Endodermal cell (in vitro differentiated cells): Measurements from ENCODE around the gene IKZF1. TPM values are rescaled to one million over a fixed set of nuclear protein-coding genes. Genes with fewer than 3 reads are reported as not detected.

Experiments used
- DNase-seq: peaks from one replicate; pipeline ENCODE4 v3.0.0-alpha.2; 2017
- H3K27ac ChIP-seq: 2 replicates; pipeline ENCODE4 v1.5.1; 2013; ENCODE audit warnings: mild to moderate bottlenecking, low read depth, low read length, moderate library complexity
- H3K27me3 ChIP-seq: 2 replicates; pipeline ENCODE4 v1.6.1; 2013; ENCODE audit warnings: mild to moderate bottlenecking, low read length, moderate library complexity; ENCODE audit not compliant: insufficient read depth, control insufficient read depth, poor library complexity, severe bottlenecking
- H3K36me3 ChIP-seq: 2 replicates; pipeline ENCODE4 v1.7.0; 2013; ENCODE audit warnings: mild to moderate bottlenecking, low read length, moderate library complexity; ENCODE audit not compliant: control insufficient read depth, insufficient read depth
- H3K4me1 ChIP-seq: one replicate; pipeline ENCODE4 v1.7.0; 2013; ENCODE audit warnings: low read length; ENCODE audit not compliant: control insufficient read depth, insufficient read depth
- H3K4me3 ChIP-seq: 2 replicates; pipeline ENCODE4 v1.5.1; 2013; ENCODE audit warnings: mild to moderate bottlenecking, low read length, moderate library complexity
- H3K9ac ChIP-seq: 2 replicates; pipeline ENCODE4 v1.6.1; 2013; ENCODE audit warnings: mild to moderate bottlenecking, low read length, moderate library complexity; ENCODE audit not compliant: poor library complexity, severe bottlenecking; ENCODE audit errors: extremely low read depth
- H3K9me3 ChIP-seq: 2 replicates; pipeline ENCODE4 v1.6.1; 2013; ENCODE audit warnings: mild to moderate bottlenecking, low read length, moderate library complexity; ENCODE audit not compliant: control insufficient read depth
- H3K27ac Mint-ChIP-seq: 2 replicates; pipeline ENCODE4 v1.8.0; 2020; ENCODE audit warnings: mixed read lengths
- H3K27me3 Mint-ChIP-seq: 2 replicates; pipeline ENCODE4 v1.8.0; 2021; ENCODE audit warnings: mild to moderate bottlenecking, mixed read lengths; ENCODE audit not compliant: insufficient read depth
- H3K36me3 Mint-ChIP-seq: 2 replicates; pipeline ENCODE4 v1.8.0; 2020; ENCODE audit warnings: low read depth, mixed read lengths
- H3K4me1 Mint-ChIP-seq: 2 replicates; pipeline ENCODE4 v1.8.0; 2020; ENCODE audit warnings: mixed read lengths
- H3K4me3 Mint-ChIP-seq: 2 replicates; pipeline ENCODE4 v1.8.0; 2020; ENCODE audit warnings: mild to moderate bottlenecking, moderate library complexity, mixed read lengths
- H3K9me3 Mint-ChIP-seq: 2 replicates; pipeline ENCODE4 v1.8.0; 2020; ENCODE audit warnings: mild to moderate bottlenecking, mixed read lengths
- CTCF ChIP-seq: fragments of 200-600 bp; sonication (generic); conservative IDR thresholded peaks from 2 replicates; pipeline ENCODE4 v1.5.0; 2021; ENCODE audit warnings: antibody characterized with exemption, mild to moderate bottlenecking
- WGBS, 2 experiments: methylation state at CpG; one replicate each; pipeline versions ENCODE4 v1.1.5 to v1.1.7; 2013; ENCODE audit warnings: missing lambda C conversion rate in 2 of 2, mixed read lengths in 1 of 2; ENCODE audit not compliant: insufficient coverage in 1 of 2, insufficient read length in 1 of 2; 5-methylcytosine and 5-hydroxymethylcytosine counted together
- total RNA-seq, 2 donors: library from RNA; stranded (reverse); fragmentation: NEBNext Ultra II Directional in 1 of 2; extraction: Animal tissue kit (Norgen Biotek cat#: 25700) in 1 of 2; gene quantifications; 2 replicates in 1 of 2; 3 replicates in 1 of 2; pipeline ENCODE4 v1.2.1, GENCODE V29; 2021

Gene IKZF1
- total RNA-seq, 2 donors from 2014 or later = 0.44 to 0.55 TPM

GRCh38 chr7:50317221-50317678 lies 12.7 kb downstream of the IKZF1 start:
- no peak overlapping the region for H3K27ac Mint-ChIP-seq
- Histone ChIP-seq H3K4me3 (no peak overlapping the region), H3K4me1 (peaks cover 5% of the 10 kb centered on the region), H3K36me3 (no peaks in the 10 kb centered on the region), H3K9ac (no peak overlapping the region), H3K9me3 (no peaks in the 10 kb centered on the region), H3K27me3 (no peaks in the 10 kb centered on the region), H3K27ac (no peak overlapping the region)
- H3K4me3 Mint-ChIP-seq = no peak overlapping the region
- TF ChIP-seq CTCF = no peak
- no peaks in the 10 kb centered on the region for H3K36me3 Mint-ChIP-seq
- no peaks in the 10 kb centered on the region for H3K27me3 Mint-ChIP-seq
- DNase-seq = no peak
- peaks cover 19% of the 10 kb centered on the region for H3K4me1 Mint-ChIP-seq
- WGBS, 2 experiments = 94 to 97% methylated on average over 7 of the region's 7 CpGs
- no peaks in the 10 kb centered on the region for H3K9me3 Mint-ChIP-seq

GRCh38 chr7:50317697-50318669 lies 13.5 kb downstream of the IKZF1 start:
- Histone ChIP-seq H3K27me3 (no peaks in the 10 kb centered on the region), H3K27ac (no peak overlapping the region), H3K36me3 (no peaks in the 10 kb centered on the region), H3K9me3 (no peaks in the 10 kb centered on the region), H3K9ac (no peak overlapping the region), H3K4me1 (no peaks in the 10 kb centered on the region), H3K4me3 (no peak overlapping the region)
- TF ChIP-seq CTCF = no peak
- no peaks in the 10 kb centered on the region for H3K27me3 Mint-ChIP-seq
- H3K27ac Mint-ChIP-seq = no peak overlapping the region
- H3K4me3 Mint-ChIP-seq = no peak overlapping the region
- H3K9me3 Mint-ChIP-seq = no peaks in the 10 kb centered on the region
- H3K4me1 Mint-ChIP-seq = peaks cover 12% of the 10 kb centered on the region
- no peak for DNase-seq
- 94 to 97% methylated on average over 15 to 17 of the region's 17 CpGs for WGBS, 2 experiments
- H3K36me3 Mint-ChIP-seq = no peaks in the 10 kb centered on the region

GRCh38 chr7:50321487-50322067 lies 17.1 kb downstream of the IKZF1 start:
- 84 to 100% methylated on average over 1 to 6 of the region's 6 CpGs for WGBS, 2 experiments
- Histone ChIP-seq H3K9me3 (no peaks in the 10 kb centered on the region), H3K4me1 (no peaks in the 10 kb centered on the region), H3K27ac (peak overlapping the region; percentile 63), H3K36me3 (no peaks in the 10 kb centered on the region), H3K4me3 (no peak overlapping the region), H3K27me3 (no peaks in the 10 kb centered on the region), H3K9ac (no peak overlapping the region)
- Mint-ChIP-seq H3K4me1 (peaks cover 2% of the 10 kb centered on the region), H3K9me3 (no peaks in the 10 kb centered on the region), H3K27me3 (no peaks in the 10 kb centered on the region), H3K4me3 (no peak overlapping the region), H3K36me3 (no peaks in the 10 kb centered on the region), H3K27ac (no peak overlapping the region)
- TF ChIP-seq CTCF = peak; percentile 9
- DNase-seq = no peak
